MM.1S (cell line): ENCODE measurements around the gene SYK.

ENCODE experiments used
- DNase-seq: peaks from one replicate; pipeline ENCODE4 v3.0.0-alpha.2; 2015
- H2AFZ ChIP-seq: fragments of 300-600 bp; sonication (generic); 2 replicates; pipeline ENCODE4 v1.6.0; 2016; ENCODE audit warnings: antibody characterized with exemption, low read length
- H3F3A ChIP-seq: fragments of 300-600 bp; sonication (generic); 2 replicates; pipeline ENCODE4 v1.6.1; 2016; ENCODE audit warnings: mild to moderate bottlenecking, antibody characterized with exemption, low read length, moderate library complexity, mixed read lengths; ENCODE audit not compliant: insufficient read depth
- H3K27ac ChIP-seq: fragments of 300-600 bp; sonication (generic); 2 replicates; pipeline ENCODE4 v1.5.1; 2016; ENCODE audit warnings: mild to moderate bottlenecking, low read length
- H3K27me3 ChIP-seq: fragments of 300-600 bp; sonication (generic); replicated peaks from 2 replicates; pipeline ENCODE4 v1.6.0; 2016; ENCODE audit warnings: low read length; ENCODE audit not compliant: insufficient read depth
- H3K36me3 ChIP-seq: fragments of 300-600 bp; sonication (generic); replicated peaks from 2 replicates; pipeline ENCODE4 v1.6.1; 2016; ENCODE audit warnings: mild to moderate bottlenecking, low read length, mixed read lengths; ENCODE audit not compliant: insufficient read depth
- H3K4me1 ChIP-seq: fragments of 300-600 bp; sonication (generic); 2 replicates; pipeline ENCODE4 v1.6.1; 2016; ENCODE audit warnings: low read length, mixed read lengths
- H3K4me2 ChIP-seq: fragments of 300-600 bp; sonication (generic); 2 replicates; pipeline ENCODE4 v1.6.0; 2016; ENCODE audit warnings: low read depth, low read length
- H3K4me3 ChIP-seq: fragments of 300-600 bp; sonication (generic); 2 replicates; pipeline ENCODE4 v1.5.1; 2016; ENCODE audit warnings: low read length, mixed read lengths
- H3K79me2 ChIP-seq: fragments of 300-600 bp; sonication (generic); 2 replicates; pipeline ENCODE4 v1.6.1; 2016; ENCODE audit warnings: mixed run types, low read length, mixed read lengths
- H3K9ac ChIP-seq: fragments of 300-600 bp; sonication (generic); 2 replicates; pipeline ENCODE4 v1.6.1; 2016; ENCODE audit warnings: low read length, mixed read lengths
- H3K9me2 ChIP-seq: fragments of 300-600 bp; sonication (generic); replicated peaks from 2 replicates; pipeline ENCODE4 v1.6.1; 2016; ENCODE audit warnings: mild to moderate bottlenecking, low read length, mixed read lengths; ENCODE audit not compliant: insufficient read depth
- H3K9me3 ChIP-seq: fragments of 300-600 bp; sonication (generic); replicated peaks from 2 replicates; pipeline ENCODE4 v1.6.1; 2016; ENCODE audit warnings: mild to moderate bottlenecking, low read length, mixed read lengths; ENCODE audit not compliant: insufficient read depth
- H4K20me1 ChIP-seq: fragments of 300-600 bp; sonication (generic); 2 replicates; pipeline ENCODE4 v1.6.1; 2016; ENCODE audit warnings: mild to moderate bottlenecking, low read length, moderate library complexity, mixed read lengths; ENCODE audit not compliant: insufficient read depth
- CTCF ChIP-seq: fragments of 300-600 bp; sonication (generic); IDR thresholded peaks from 2 replicates; pipeline ENCODE4 v1.5.1; 2016; ENCODE audit warnings: antibody characterized with exemption, low read length, mixed read lengths
- EZH2 ChIP-seq: fragments of 300-600 bp; sonication (generic); optimal IDR thresholded peaks from 2 replicates; pipeline ENCODE3; 2017; ENCODE audit warnings: low read depth, mild to moderate bottlenecking, antibody characterized with exemption, low read length, mixed read lengths
- EZH2phosphoT487 ChIP-seq: fragments of 300-600 bp; sonication (generic); IDR thresholded peaks from 2 replicates; pipeline ENCODE4 v1.6.1; 2018; ENCODE audit warnings: antibody characterized with exemption, low read length

The SYK gene

GRCh38 chr9:90895786-90896185 lies 94.2 kb downstream of the SYK start:
- no peaks in the 10 kb centered on the region for H4K20me1 ChIP-seq
- no peaks in the 10 kb centered on the region for H3F3A ChIP-seq
- no peaks in the 10 kb centered on the region for H3K9me2 ChIP-seq
- H2AFZ ChIP-seq: no peak overlapping the region
- no peaks in the 10 kb centered on the region for H3K4me1 ChIP-seq
- no peaks in the 10 kb centered on the region for H3K79me2 ChIP-seq
- no peaks in the 10 kb centered on the region for H3K36me3 ChIP-seq
- no peak overlapping the region for H3K4me3 ChIP-seq
- no peaks in the 10 kb centered on the region for H3K9me3 ChIP-seq
- no peaks in the 10 kb centered on the region for H3K27me3 ChIP-seq
- no peak overlapping the region for H3K9ac ChIP-seq
- TF ChIP-seq EZH2phosphoT487 (no peak), CTCF (no peak), EZH2 (no peak)
- H3K27ac ChIP-seq: no peak overlapping the region
- H3K4me2 ChIP-seq: no peak overlapping the region
- DNase-seq: no peak

- no peaks in the 10 kb centered on the region for H3F3A ChIP-seq
- H3K9me3 ChIP-seq: no peaks in the 10 kb centered on the region
- no peak overlapping the region for H2AFZ ChIP-seq
- H3K9me2 ChIP-seq: no peaks in the 10 kb centered on the region
- H3K27me3 ChIP-seq: no peaks in the 10 kb centered on the region
- H3K9ac ChIP-seq: no peak overlapping the region
- no peaks in the 10 kb centered on the region for H3K36me3 ChIP-seq
- no peaks in the 10 kb centered on the region for H3K4me1 ChIP-seq
- no peak overlapping the region for H3K4me2 ChIP-seq
- no peaks in the 10 kb centered on the region for H3K79me2 ChIP-seq
- DNase-seq: no peak
- TF ChIP-seq EZH2: no peak
- no peak overlapping the region for H3K4me3 ChIP-seq
- no peaks in the 10 kb centered on the region for H4K20me1 ChIP-seq
- no peak overlapping the region for H3K27ac ChIP-seq
Observed at GRCh38 chr9:90896231-90896630, 94.6 kb downstream of the SYK start.

GRCh38 chr9:90898228-90898627 lies 96.6 kb downstream of the SYK start:
- Histone ChIP-seq H3K36me3 (no peaks in the 10 kb centered on the region), H3K9me3 (no peaks in the 10 kb centered on the region), H3K9ac (no peak overlapping the region), H3K27ac (no peak overlapping the region), H3F3A (no peaks in the 10 kb centered on the region), H3K4me3 (no peak overlapping the region), H3K79me2 (no peaks in the 10 kb centered on the region), H3K27me3 (no peaks in the 10 kb centered on the region), H3K4me2 (no peak overlapping the region), H4K20me1 (no peaks in the 10 kb centered on the region), H2AFZ (no peak overlapping the region), H3K4me1 (no peaks in the 10 kb centered on the region), H3K9me2 (no peaks in the 10 kb centered on the region)
- TF ChIP-seq CTCF: peak; percentile 6; the same call in 1 of the 2 replicates
- TF ChIP-seq EZH2phosphoT487: no peak
- no peak for TF ChIP-seq EZH2
- no peak for DNase-seq

- Histone ChIP-seq H3K9ac (no peak overlapping the region), H3K27me3 (no peaks in the 10 kb centered on the region), H3K4me3 (no peak overlapping the region), H3K9me2 (no peaks in the 10 kb centered on the region), H3K4me1 (no peaks in the 10 kb centered on the region), H3K9me3 (no peaks in the 10 kb centered on the region), H3K36me3 (no peaks in the 10 kb centered on the region), H3F3A (no peaks in the 10 kb centered on the region), H3K4me2 (no peak overlapping the region), H3K79me2 (no peaks in the 10 kb centered on the region), H2AFZ (no peak overlapping the region), H4K20me1 (no peaks in the 10 kb centered on the region), H3K27ac (no peak overlapping the region)
- TF ChIP-seq CTCF (no peak), EZH2 (no peak), EZH2phosphoT487 (no peak)
- DNase-seq: no peak
Observed at GRCh38 chr9:90899287-90899686, 97.7 kb downstream of the SYK start.
